Liver (tissue), 3 donors: ENCODE measurements around the gene MAGEF1.

ENCODE experiments used
- CTCF ChIP-seq: fragments of 150-350 bp; IDR thresholded peaks from 2 replicates; pipeline ENCODE4 v1.5.1; 2017; ENCODE audit warnings: improper control_type of control experiment, low read depth, low read length; ENCODE audit not compliant: missing input control
- GABPA ChIP-seq, 2 donors: IDR thresholded peaks in 1 of 2; conservative IDR thresholded peaks in 1 of 2; 2 replicates each; pipeline ENCODE4 v1.6.1; 2016; ENCODE audit warnings: antibody characterized with exemption in 2 of 2, mild to moderate bottlenecking in 1 of 2, moderate library complexity in 1 of 2
- MAX ChIP-seq: IDR thresholded peaks from 2 replicates; pipeline ENCODE4 v1.6.1; 2016; ENCODE audit warnings: antibody characterized with exemption
- RAD21 ChIP-seq, 2 donors: IDR thresholded peaks; 2 replicates each; pipeline ENCODE4 v1.6.1; 2016; ENCODE audit warnings: antibody characterized with exemption in 2 of 2, mild to moderate bottlenecking in 2 of 2
- donor health status: healthy.
- donor health status: healthy.

DNA sequence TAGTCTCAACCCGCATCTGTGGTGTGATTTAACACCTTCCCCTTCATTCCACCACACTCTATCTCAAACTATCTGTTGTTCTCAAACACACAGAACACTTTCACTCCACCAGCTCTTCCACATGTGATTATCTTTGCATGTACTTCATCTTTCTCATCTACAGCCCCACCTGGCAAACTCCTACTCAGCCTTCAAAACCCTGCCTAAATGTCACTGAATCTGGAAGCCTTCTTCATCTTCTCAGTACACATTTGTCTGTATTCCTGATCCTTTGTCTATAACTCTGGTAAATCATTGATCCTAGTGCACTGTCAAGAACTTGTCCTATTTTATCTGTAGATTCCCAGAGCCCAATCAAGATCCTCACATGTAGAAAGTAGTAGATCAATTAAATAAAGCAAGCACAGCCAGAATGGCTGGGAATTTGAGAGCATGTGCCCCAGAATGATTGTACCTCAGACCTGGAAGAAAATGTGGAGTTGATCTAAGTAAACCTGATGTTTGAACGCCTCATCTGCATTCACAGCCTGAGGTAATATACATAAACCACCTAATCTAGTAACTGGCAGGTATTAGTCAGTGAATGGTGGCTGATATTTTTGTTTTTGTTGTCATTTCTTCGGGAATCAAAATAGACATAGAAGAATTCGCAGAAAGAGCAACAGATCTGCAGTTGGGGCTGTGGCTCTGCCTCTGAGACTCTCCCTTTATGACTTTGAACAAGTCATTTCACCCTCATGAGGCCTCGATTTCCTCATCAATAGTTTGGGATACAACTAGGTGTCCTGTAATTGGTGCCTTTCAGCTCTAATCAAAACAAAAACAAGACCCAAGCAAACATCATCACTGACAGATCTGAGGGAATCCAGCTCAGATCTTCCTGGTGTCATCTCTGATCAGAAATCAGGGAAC lies 28.0 kb upstream of the MAGEF1 start:
- no peak for TF ChIP-seq MAX
- TF ChIP-seq CTCF = no peak
- TF ChIP-seq RAD21 (IDR thresholded peaks at IDR 0.05) = no peak
- no peak for TF ChIP-seq GABPA (IDR thresholded peaks at IDR 0.05 in 1 of 2, conservative IDR thresholded peaks at IDR 0.05 in 1 of 2)
